HepG2 (cell line): ENCODE data around the gene ZBTB48. TPM values are rescaled to one million over a fixed set of nuclear protein-coding genes. Genes with fewer than 3 reads are reported as not detected.

ENCODE experiments used
- AHR ChIP-seq: IDR thresholded peaks from 2 replicates; pipeline ENCODE4 v1.6.1; 2018; ENCODE audit warnings: missing genetic modification reagents, missing compliant biosample characterization
- ATF3 ChIP-seq: sonication (generic); formaldehyde crosslinking; IDR thresholded peaks from 2 replicates; pipeline ENCODE4 v1.4.0; 2020; ENCODE audit warnings: missing genetic modification reagents
- CCDC6 ChIP-seq: sonication (generic); formaldehyde crosslinking; IDR thresholded peaks from 2 replicates; pipeline ENCODE4 v1.8.1; 2022; ENCODE audit warnings: mild to moderate bottlenecking, missing genetic modification reagents, moderate library complexity
- CENPBD1 ChIP-seq: sonication (generic); formaldehyde crosslinking; IDR thresholded peaks from 2 replicates; pipeline ENCODE4 v1.8.0; 2022; ENCODE audit warnings: missing genetic modification reagents, low read depth, mild to moderate bottlenecking, borderline replicate concordance
- CHCHD3 ChIP-seq: sonication (generic); formaldehyde crosslinking; IDR thresholded peaks from 2 replicates; pipeline ENCODE4 v1.8.0; 2022; ENCODE audit warnings: mild to moderate bottlenecking, missing genetic modification reagents, moderate library complexity
- DR1 ChIP-seq: sonication (generic); formaldehyde crosslinking; IDR thresholded peaks from 2 replicates; pipeline ENCODE4 v1.8.0; 2021; ENCODE audit warnings: mild to moderate bottlenecking, missing genetic modification reagents, inconsistent platforms
- EZH2 ChIP-seq: conservative IDR thresholded peaks from 2 replicates; pipeline ENCODE4 v1.6.1; 2012; ENCODE audit warnings: mild to moderate bottlenecking, low read depth, low read length, moderate library complexity
- FOXO1 ChIP-seq: sonication (generic); formaldehyde crosslinking; IDR thresholded peaks from 2 replicates; pipeline ENCODE4 v1.4.0; 2020; ENCODE audit warnings: missing genetic modification reagents
- HNRNPLL ChIP-seq: fragments of 200-400 bp; formaldehyde crosslinking; IDR thresholded peaks from 2 replicates; pipeline ENCODE4 v1.6.1; 2017; ENCODE audit warnings: mild to moderate bottlenecking, low read depth, low read length; ENCODE audit not compliant: poor library complexity, severe bottlenecking
- KAT8 ChIP-seq: IDR thresholded peaks from 2 replicates; pipeline ENCODE4 v1.6.1; 2016; ENCODE audit warnings: missing genetic modification reagents, missing compliant biosample characterization
- MIER3 ChIP-seq: IDR thresholded peaks from 2 replicates; pipeline ENCODE4 v1.6.1; 2016; ENCODE audit warnings: missing compliant biosample characterization, borderline replicate concordance
- MTA3 ChIP-seq: sonication (generic); formaldehyde crosslinking; IDR thresholded peaks from 2 replicates; pipeline ENCODE4 v1.4.0; 2020; ENCODE audit warnings: missing genetic modification reagents
- MTF2 ChIP-seq: sonication (generic); formaldehyde crosslinking; IDR thresholded peaks from 2 replicates; pipeline ENCODE4 v1.5.0; 2020; ENCODE audit warnings: missing genetic modification reagents, borderline replicate concordance
- MYNN ChIP-seq: sonication (generic); formaldehyde crosslinking; IDR thresholded peaks from 2 replicates; pipeline ENCODE4 v1.4.0; 2020; ENCODE audit warnings: mild to moderate bottlenecking, low read depth, missing genetic modification reagents
- NAIF1 ChIP-seq: sonication (generic); formaldehyde crosslinking; IDR thresholded peaks from 2 replicates; pipeline ENCODE4 v1.5.0; 2020; ENCODE audit warnings: mild to moderate bottlenecking, missing genetic modification reagents, borderline replicate concordance
- NFKB2 ChIP-seq: sonication (generic); formaldehyde crosslinking; IDR thresholded peaks from 2 replicates; pipeline ENCODE4 v1.4.0; 2020; ENCODE audit warnings: missing genetic modification reagents, borderline replicate concordance
- NR2F6 ChIP-seq, 2 experiments: IDR thresholded peaks; 2 replicates each; pipeline ENCODE4 v1.6.1; 2016; ENCODE audit warnings: antibody characterized with exemption in 1 of 2, mild to moderate bottlenecking in 1 of 2
- RAD21 ChIP-seq: fragments of 450-650 bp; formaldehyde crosslinking; IDR thresholded peaks from 2 replicates; pipeline ENCODE4 v1.5.0; 2020; ENCODE audit warnings: mild to moderate bottlenecking
- RCOR2 ChIP-seq: IDR thresholded peaks from 2 replicates; pipeline ENCODE4 v1.6.1; 2016; ENCODE audit warnings: missing biosample characterization, missing genetic modification reagents
- SMAD9 ChIP-seq: sonication (generic); formaldehyde crosslinking; IDR thresholded peaks from 2 replicates; pipeline ENCODE4 v1.5.1; 2020; ENCODE audit warnings: mild to moderate bottlenecking, missing genetic modification reagents
- TCF7L2 ChIP-seq: IDR thresholded peaks from 2 replicates; pipeline ENCODE4 v1.6.1; 2011; ENCODE audit warnings: mild to moderate bottlenecking, low read depth, low read length, moderate library complexity
- TGIF2 ChIP-seq: IDR thresholded peaks from 2 replicates; pipeline ENCODE4 v1.6.1; 2016; ENCODE audit warnings: control low read depth, missing compliant biosample characterization
- ZBTB38 ChIP-seq: sonication (generic); formaldehyde crosslinking; IDR thresholded peaks from 2 replicates; pipeline ENCODE4 v1.5.1; 2020; ENCODE audit warnings: mild to moderate bottlenecking, missing genetic modification reagents
- ZBTB7A ChIP-seq: sonication (generic); formaldehyde crosslinking; IDR thresholded peaks from 2 replicates; pipeline ENCODE4 v1.8.0; 2022; ENCODE audit warnings: mild to moderate bottlenecking, missing genetic modification reagents
- ZBTB7B ChIP-seq: sonication (generic); formaldehyde crosslinking; IDR thresholded peaks from 2 replicates; pipeline ENCODE4 v1.4.0; 2020; ENCODE audit warnings: missing genetic modification reagents
- ZFAT ChIP-seq: sonication (generic); formaldehyde crosslinking; conservative IDR thresholded peaks from 2 replicates; pipeline ENCODE4 v1.8.1; 2023; ENCODE audit warnings: missing genetic modification reagents, inconsistent platforms
- ZFP36 ChIP-seq: fragments of 150-350 bp; IDR thresholded peaks from 2 replicates; pipeline ENCODE4 v1.6.1; 2018; ENCODE audit warnings: borderline replicate concordance, low read length, low read depth; ENCODE audit not compliant: partially characterized antibody
- ZNF234 ChIP-seq: sonication (generic); formaldehyde crosslinking; conservative IDR thresholded peaks from 2 replicates; pipeline ENCODE4 v1.5.1; 2020; ENCODE audit warnings: mild to moderate bottlenecking, missing genetic modification reagents
- ZNF598 ChIP-seq: sonication (generic); formaldehyde crosslinking; IDR thresholded peaks from 2 replicates; pipeline ENCODE4 v1.5.1; 2020; ENCODE audit warnings: mild to moderate bottlenecking, missing genetic modification reagents, borderline replicate concordance
- ZNF678 ChIP-seq: sonication (generic); formaldehyde crosslinking; IDR thresholded peaks from 2 replicates; pipeline ENCODE4 v1.4.0; 2020; ENCODE audit warnings: mild to moderate bottlenecking, missing genetic modification reagents
- ZNF770 ChIP-seq: sonication (generic); formaldehyde crosslinking; IDR thresholded peaks from 2 replicates; pipeline ENCODE4 v1.5.0; 2020; ENCODE audit warnings: mild to moderate bottlenecking, missing genetic modification reagents
- polyA plus RNA-seq, 8 experiments: library from polyadenylated mRNA; depleted of rRNA in 3 of 8; stranded (reverse) in 7 of 8; unstranded in 1 of 8; fragments of >200 nt; fragmentation: Illumina TruSeq in 4 of 8; extraction: Trizol in 4 of 8; gene quantifications; 2 replicates each; pipeline versions ENCODE4 v1.2.1 to v1.2.3, GENCODE V29; 2011 to 2016; ENCODE audit warnings: low read depth in 4 of 8, missing spikeins in 1 of 8, mixed read lengths in 1 of 8; ENCODE audit not compliant: insufficient read depth in 1 of 8
- total RNA-seq, 5 experiments: library from RNA; depleted of rRNA; stranded (reverse); fragments of >200 nt; fragmentation: Illumina TruSeq; extraction: Trizol; gene quantifications; 2 replicates each; pipeline ENCODE4 v1.2.3, GENCODE V29; 2016; ENCODE audit warnings: low read depth in 1 of 5

The ZBTB48 gene
- total and polyA plus RNA-seq, 2 of the 13 experiments (the other 11 are each of a cell fraction or from before 2014, with no cell fraction given) = 13.0 to 17.1 TPM

DNA sequence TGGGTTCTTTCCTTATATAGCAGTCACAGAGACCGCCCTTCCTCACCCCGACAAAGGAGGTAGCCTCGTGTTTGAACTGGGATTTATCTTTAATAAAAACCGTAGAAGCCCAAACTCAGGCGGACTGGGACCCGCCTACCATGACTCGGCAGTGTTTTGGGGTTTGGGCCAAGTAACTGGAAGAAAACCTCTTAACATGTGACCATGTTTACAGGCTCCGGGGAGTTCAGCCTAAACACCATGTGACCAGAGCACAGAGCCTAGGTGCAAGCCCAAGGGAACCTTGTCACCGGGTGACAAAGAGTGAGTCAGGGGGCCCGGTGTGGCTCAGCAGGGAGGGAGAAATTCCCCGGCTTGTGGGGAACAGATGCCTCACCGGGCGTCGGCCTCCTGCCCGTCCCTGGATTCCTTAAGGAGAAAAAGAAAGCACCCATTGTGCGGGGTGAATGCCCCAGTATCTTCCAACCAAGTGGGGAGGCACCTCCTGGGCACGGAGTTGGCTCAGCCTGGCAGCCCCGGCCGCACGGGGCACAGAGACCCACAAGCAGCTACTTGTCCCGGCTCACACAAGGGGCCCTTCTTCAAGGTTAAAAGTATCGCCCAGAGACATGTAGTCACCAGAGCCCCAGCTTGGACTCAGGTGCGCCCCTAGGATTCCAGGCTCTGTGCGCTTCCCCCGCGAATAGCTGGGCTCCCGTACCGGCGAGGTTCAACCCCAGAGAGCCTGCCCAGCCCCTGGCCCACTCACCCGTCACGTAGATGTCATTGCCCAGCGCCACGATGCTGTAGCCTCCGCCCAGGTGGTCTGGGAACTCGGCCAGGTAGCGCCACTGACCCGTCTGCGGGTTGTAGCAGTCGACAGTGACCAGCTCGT is 21.5 kb downstream of the ZBTB48 start (continued):
- TF ChIP-seq ZBTB7B (CRISPR knock-in tag) (no peak), ZBTB7A (CRISPR knock-in tag) (no peak), CENPBD1 (CRISPR knock-in tag) (no peak), NFKB2 (CRISPR knock-in tag) (no peak), ZNF770 (CRISPR knock-in tag) (no peak), MIER3 (CRISPR knock-in tag) (no peak), ZNF678 (CRISPR knock-in tag) (no peak), RAD21 (CRISPR knock-in tag) (0 out of 2 replicates have a peak, but pooled peaks have one; percentile 6), CHCHD3 (no peak), ZNF598 (no peak), HNRNPLL (no peak), ZFP36 (no peak), MTA3 (no peak), ZFAT (CRISPR knock-in tag) (no peak; the same call in 1 of the 2 replicates), TCF7L2 (no peak), AHR (CRISPR knock-in tag) (no peak), TGIF2 (CRISPR knock-in tag) (no peak), ZBTB38 (CRISPR knock-in tag) (no peak), SMAD9 (no peak), FOXO1 (CRISPR knock-in tag) (peak; percentile 59; the same call in 1 of the 2 replicates), ZNF234 (CRISPR knock-in tag) (no peak), NR2F6 (IDR thresholded peaks at IDR 0.05) (no peak), NR2F6 (CRISPR knock-in tag; IDR thresholded peaks at IDR 0.05) (no peak), MYNN (CRISPR knock-in tag) (no peak), EZH2 (no peak), NAIF1 (CRISPR knock-in tag) (no peak), RCOR2 (no peak), MTF2 (CRISPR knock-in tag) (no peak), ATF3 (CRISPR knock-in tag) (no peak), DR1 (CRISPR knock-in tag) (no peak; the same call in 1 of the 2 replicates), CCDC6 (CRISPR knock-in tag) (no peak), KAT8 (no peak)
